Thyroid gland (tissue), 4 donors: Measurements from ENCODE around the gene TEAD2.

Experiments used
- CTCF ChIP-seq, 6 experiments: fragments of 200-600 bp in 3 of 6; fragments of 450-650 bp in 3 of 6; sonication (generic) in 3 of 6; IDR thresholded peaks; one replicate each; pipeline ENCODE4 v1.5.1; 2016 to 2019; ENCODE audit warnings: antibody characterized with exemption in 6 of 6, mild to moderate bottlenecking in 2 of 6, inconsistent platforms in 1 of 6, moderate library complexity in 1 of 6
- POLR2A ChIP-seq, 2 donors: fragments of 450-650 bp; IDR thresholded peaks; one replicate each; pipeline ENCODE4 v1.6.1; 2017; ENCODE audit warnings: antibody characterized with exemption in 2 of 2, mild to moderate bottlenecking in 2 of 2, moderate library complexity in 1 of 2

DNA sequence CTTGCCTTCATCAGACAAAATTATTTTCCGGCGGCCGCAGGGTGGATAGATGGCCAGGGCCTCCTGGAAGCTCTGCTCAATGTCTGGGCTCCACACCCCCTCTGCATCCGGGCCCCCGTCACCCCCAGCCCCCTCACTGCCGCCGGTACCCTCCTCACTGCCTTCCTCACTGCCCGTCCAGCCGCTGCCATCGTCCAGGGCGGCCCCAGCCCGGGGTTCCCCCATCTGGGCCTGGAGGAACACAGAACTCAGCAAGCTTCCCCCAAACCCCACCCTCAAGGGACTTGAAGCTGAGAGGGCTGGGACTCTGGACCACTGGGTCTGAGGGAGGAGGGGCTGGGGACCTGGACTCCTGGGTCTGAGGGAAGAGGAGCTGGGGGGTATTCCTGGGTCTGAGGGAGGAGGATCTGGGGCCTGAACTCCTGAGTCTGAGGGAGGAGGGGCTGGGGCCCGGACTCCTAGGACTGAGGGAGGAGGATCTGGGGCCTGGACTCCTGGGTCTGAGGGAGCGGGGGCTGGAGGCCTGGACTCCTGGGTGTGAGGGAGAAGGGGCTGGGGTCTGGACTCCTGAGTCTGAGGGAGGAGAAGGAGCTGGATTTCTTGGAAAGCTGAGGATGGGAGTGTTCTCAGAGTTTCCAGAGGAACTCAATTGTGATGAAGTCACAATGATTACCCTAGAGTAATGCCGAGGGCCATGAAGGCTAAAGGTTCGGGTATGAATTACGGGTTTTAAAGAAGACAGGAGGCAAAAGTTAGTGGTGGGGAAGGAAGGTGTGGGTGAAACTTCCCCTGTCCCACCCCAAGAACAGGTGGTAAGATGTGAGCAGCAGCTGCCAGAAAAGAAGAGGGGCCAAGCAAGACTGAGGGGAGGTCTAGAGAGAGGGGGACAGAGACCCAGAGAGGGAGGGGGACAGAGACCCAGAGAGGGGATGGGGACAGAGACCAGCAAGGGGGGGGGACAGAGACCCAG is 2.1 kb downstream of the TEAD2 start:
- TF ChIP-seq CTCF (IDR thresholded peaks at IDR 0.05) = no peak
- no peak for TF ChIP-seq POLR2A (IDR thresholded peaks at IDR 0.05)
